HepG2 (cell line): Measurements from ENCODE around the gene ZNF558.

Experiments used
- CEBPB ChIP-seq: IDR thresholded peaks from 2 replicates; pipeline ENCODE4 v1.6.1; 2011; ENCODE audit warnings: low read depth, low read length, improper control_type of control experiment, borderline replicate concordance
- CREM ChIP-seq, 2 experiments: sonication (generic) in 1 of 2; formaldehyde crosslinking in 1 of 2; IDR thresholded peaks; 2 replicates each; pipeline versions ENCODE4 v1.4.0 to v1.6.1; 2016 to 2020; ENCODE audit warnings: antibody characterized with exemption in 1 of 2, mild to moderate bottlenecking in 1 of 2, missing genetic modification reagents in 1 of 2
- TAF1 ChIP-seq: sonication (generic); formaldehyde crosslinking; IDR thresholded peaks from 2 replicates; pipeline ENCODE4 v1.4.0; 2020; ENCODE audit warnings: missing genetic modification reagents
- ZBTB1 ChIP-seq: sonication (generic); formaldehyde crosslinking; IDR thresholded peaks from 2 replicates; pipeline ENCODE4 v1.4.0; 2020; ENCODE audit warnings: missing genetic modification reagents, borderline replicate concordance
- ZNF251 ChIP-seq: sonication (generic); formaldehyde crosslinking; IDR thresholded peaks from 2 replicates; pipeline ENCODE4 v1.9.0; 2021; ENCODE audit warnings: mild to moderate bottlenecking, missing genetic modification reagents

DNA sequence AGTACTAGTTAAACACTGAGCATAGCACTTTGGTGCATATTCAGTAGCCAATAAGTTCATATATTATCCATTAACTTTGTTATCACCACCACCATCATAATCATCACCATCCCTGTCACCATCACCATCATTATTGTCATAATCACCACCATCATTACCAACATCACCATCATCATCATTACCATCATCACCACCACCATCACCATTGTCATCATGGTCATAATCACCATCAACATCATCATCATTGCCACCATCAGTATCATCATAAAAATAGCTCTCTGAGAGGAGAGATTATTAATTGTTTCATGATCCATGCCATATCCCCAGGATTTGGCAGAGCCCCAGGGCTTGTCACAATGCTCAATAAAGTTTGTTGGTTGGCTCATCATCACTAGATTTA lies 49.4 kb upstream of the ZNF558 start:
- no peak for TF ChIP-seq ZNF251 (CRISPR knock-in tag)
- no peak for TF ChIP-seq CREM (IDR thresholded peaks at IDR 0.05)
- TF ChIP-seq CREM (CRISPR knock-in tag; IDR thresholded peaks at IDR 0.05): no peak
- TF ChIP-seq TAF1 (CRISPR knock-in tag): no peak
- no peak for TF ChIP-seq CEBPB
- TF ChIP-seq ZBTB1 (CRISPR knock-in tag): no peak
